NCI-H510A treated with DMSO at 0.1 percent for 48 hours (cell line): Measurements from ENCODE around the gene CEBPB.

Source experiments
- DNase-seq: peaks from one replicate; lab custom pipeline; 2025; lab: John Stamatoyannopoulos, UW

Gene CEBPB

DNA sequence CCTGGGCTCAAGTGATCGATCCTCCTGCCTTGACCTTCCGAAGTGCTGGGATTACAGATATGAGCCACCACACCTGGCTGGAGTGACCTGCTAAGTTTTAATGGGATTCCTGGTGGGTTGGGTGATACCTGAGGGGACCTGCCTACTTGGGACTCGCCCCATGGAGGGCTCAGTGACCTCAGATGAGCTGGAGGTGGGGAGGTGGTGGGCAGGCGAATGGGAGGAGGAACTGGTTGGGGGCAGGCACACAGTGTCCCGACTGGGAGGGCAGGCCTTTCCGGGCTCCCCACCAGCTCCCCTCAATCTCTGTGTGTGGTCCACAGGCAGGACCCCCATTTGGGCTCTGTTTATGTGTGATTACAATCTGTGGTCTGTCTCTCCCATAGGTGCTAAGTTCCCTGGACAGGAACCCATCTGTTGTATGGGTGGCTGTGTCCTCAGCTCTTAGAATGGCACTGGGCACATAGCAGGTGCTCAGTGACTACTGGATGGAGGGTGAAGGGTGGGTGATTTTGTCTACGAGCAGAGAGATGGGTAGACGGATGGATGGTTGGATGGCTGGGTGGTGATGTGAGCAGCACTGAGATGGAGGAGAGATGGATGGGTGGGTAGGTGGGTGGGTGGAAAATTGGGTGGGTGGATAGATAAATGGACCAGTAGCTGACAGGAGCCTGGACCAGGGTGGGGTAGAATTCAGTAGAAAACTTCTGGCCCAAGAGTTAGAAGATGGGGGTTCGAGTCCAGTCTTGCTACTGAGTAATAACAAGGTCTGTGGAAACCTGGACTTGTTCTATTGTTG is 23.8 kb downstream of the CEBPB start:
- DNase-seq, result no peak

DNA sequence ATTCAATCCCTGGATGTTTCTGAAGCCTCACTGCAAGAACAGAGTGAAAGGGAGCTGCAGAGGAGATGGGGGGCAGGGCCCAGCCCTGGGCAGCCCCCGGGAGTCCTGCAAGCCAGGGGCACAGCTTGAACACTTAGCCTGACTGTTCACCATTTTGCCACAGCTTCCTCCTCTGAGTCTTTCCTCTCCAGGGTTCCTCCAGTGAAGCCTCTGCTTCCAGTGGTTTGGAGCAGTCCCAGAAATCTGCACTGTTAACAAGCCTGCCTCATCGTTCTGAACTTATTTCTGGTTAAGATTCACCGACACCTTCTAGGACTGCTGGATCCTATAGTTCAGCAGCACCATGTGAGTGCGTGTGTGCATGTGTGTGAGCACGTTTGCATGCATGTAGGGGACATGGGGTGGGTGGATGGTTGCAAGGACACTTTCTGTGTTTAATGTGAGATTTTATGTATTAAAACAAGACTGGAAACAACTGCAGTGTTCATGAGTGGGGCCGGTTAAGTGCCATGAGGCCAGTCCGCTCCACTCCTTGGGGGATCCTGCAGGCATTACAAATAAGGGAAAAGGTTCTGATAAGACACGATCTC is 24.6 kb downstream of the CEBPB start:
- DNase-seq, result no peak

DNA sequence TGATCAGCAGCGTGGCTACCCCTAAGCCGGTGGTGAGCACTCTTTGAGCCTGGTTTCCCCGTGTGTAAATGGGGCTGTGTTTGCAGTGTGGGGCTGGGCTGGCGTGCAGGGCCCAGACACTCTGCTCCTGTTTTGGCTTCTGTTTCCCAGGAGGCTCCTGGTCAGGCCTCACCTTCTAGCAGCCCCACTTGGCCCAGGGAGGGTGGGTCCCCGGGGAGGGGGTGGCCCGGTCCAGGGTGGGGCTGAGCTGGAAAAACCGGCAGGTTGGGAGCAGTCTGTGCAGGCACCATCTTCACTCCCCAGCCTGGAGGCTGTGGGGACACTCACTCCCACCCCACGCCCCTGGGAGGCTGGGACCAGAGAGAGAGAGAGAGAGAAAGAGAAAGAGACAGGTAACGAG is 25.3 kb downstream of the CEBPB start:
- no peak for DNase-seq

DNA sequence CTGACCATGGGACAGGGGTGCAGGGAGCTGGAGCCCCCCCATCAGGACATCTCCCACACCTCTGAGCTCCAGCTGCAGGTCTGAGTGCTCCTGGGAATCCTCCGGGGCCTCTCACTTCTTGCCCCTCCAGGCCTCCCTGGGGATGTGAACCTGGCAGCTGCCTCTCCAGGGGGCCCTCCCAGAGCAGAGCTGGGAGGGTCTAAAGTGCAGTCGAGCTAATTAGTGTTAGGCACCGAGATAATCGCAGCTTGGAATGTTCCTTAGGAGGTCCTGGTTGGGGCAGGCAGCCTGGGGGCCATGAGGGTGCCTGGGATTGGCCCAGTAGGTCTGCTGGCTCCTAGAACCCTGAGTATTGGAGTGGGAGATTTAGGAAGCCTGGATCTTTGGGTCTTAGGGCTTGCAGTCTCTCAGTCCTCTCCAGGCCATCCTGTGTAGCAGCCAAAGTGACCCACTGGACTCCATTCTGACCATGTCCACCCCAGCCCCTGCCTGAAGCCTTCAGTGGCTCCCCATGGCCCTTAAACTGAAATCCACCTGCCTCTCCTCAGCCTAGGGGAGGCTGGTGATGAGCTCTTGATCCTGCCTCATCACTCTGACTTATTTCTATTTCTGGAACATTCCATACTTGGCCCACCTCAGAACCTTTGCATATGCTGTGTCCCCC is 26.0 kb downstream of the CEBPB start:
- DNase-seq, result no peak

DNA sequence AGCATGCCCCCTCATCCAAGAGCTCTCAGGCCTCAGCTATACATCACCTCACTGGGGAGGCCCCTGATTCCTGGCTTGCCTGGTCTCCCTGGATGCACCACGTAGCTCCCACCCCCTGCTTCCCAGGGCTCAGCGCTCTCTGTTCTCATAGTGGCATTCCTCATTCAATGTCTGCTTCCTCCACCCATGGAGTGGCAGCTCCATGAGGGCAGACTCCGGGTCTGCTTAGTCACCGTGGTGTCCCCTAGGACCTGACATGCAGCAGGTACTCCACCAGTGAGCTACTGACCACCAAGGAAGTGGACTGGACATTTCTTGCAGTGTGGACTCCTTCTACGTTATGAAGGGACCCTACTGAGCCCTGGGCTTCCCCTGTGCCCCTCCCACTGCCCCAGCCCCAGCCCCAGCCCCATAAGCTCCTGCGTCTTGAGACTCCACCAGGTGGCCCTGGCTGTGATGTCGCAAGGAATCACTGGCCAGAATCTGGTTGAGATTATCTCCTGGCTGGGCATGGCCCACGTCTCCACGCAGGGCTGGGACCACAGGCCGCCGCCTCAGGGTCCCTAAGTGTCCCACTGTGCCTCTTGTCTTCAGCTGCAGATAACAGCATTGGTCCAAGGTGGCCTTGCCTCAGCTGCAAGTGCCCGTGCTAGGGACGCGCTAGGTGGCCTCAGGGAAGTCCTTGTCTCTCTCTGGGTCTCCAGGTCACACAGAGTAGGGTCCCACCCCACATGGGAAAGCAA is 26.7 kb downstream of the CEBPB start:
- DNase-seq, result no peak

DNA sequence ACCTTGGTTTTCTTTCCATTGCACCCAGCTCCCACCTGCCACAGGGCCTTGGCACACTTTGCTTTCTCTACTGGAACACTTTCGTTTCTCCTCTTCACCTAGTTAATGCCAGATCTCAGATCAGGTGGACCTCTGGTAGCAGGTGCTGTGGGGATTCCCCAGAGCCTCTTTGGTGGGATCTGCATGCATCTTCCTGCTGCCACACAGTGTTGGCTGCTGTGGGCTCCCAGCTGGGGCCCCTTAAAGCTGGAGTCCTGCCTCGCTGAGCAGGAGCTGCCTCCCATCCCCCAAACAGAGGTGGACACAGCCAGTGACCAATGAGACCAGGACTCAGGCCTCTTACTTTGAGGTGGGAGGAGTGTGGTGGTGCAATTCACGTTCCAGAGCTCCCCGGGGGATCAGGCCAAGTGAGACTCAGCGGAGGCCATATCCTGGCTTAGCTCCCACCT is 28.4 kb downstream of the CEBPB start:
- no peak for DNase-seq

DNA sequence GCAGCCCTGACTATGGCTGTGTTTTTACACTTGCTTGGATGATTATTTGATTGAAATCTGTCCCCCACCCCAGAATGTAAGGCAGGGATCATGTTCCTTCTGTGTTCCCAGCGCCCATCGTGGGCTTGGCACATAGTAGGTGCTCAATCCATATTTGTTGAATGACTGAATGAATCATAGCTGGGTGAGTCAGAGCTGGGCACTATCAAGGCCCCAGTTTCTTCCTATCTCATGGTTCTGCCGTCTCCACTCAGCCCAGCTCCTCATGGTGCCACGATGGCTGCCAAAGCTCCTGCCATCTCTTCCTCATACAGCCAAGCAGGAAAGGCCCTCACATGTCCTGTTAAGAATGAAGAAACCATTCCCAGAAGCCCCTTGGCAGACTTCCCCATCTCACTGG is 29.0 kb downstream of the CEBPB start:
- no peak for DNase-seq

DNA sequence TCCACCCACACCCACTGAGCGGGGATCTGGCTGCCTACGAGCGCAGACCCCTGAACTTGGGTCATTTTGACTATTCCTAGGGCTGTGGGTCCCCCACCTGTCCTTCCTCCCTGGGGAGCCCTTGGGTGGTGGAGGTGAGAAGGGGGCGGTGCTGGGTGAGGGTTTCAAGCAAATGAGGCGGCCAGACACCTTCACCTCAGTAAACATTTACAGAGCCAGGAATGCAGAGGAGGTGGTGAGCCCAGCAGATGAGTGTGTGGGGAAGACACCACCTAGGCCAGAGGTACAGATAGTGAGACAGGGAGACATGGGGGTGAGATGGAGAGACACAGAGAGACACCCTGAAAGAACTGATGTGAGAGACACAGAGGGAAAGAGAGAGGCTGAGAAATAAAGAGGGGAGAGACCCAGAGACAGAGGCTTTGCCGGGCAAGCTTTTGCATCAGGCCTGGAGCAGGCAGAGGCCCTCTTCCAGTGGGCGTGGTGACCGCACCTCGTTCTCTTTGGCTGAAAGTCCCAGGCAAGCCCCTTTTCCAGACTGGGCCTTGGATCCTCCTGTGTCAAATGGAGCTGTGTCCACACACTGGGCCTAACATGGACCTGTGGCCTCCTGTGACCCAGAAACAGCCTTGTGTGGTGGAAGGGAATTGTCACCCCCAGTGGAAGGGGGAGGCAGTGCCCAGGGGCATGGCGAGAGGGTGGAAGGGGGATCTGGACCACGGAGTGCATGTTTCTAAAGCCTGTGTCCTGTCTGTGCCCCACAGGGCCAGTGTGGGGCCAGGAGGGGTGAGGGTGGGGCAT is 29.7 kb downstream of the CEBPB start:
- DNase-seq, result no peak

DNA sequence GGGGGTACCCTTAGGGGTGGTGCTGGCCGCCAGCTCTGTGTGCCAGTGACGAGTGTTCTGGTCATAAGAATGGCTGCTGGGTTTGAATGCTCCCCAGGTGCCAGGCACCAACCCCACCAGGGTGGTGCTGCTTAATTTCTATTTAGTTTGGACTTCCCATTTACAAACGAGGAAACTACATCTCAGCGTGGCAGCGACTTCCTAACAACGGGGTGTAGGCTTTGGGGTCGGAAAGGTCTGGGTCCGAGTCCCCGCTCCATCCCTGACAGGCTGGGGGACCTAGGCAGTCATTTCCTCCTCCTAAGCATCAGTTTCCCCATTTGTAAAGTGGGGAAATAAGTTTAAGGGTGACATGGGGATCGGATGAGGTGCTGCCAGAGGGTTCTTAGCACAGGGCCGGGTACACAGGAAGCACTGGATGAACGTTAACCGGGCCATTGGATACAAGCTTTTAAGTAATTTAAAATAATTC is 30.3 kb downstream of the CEBPB start:
- no peak for DNase-seq

DNA sequence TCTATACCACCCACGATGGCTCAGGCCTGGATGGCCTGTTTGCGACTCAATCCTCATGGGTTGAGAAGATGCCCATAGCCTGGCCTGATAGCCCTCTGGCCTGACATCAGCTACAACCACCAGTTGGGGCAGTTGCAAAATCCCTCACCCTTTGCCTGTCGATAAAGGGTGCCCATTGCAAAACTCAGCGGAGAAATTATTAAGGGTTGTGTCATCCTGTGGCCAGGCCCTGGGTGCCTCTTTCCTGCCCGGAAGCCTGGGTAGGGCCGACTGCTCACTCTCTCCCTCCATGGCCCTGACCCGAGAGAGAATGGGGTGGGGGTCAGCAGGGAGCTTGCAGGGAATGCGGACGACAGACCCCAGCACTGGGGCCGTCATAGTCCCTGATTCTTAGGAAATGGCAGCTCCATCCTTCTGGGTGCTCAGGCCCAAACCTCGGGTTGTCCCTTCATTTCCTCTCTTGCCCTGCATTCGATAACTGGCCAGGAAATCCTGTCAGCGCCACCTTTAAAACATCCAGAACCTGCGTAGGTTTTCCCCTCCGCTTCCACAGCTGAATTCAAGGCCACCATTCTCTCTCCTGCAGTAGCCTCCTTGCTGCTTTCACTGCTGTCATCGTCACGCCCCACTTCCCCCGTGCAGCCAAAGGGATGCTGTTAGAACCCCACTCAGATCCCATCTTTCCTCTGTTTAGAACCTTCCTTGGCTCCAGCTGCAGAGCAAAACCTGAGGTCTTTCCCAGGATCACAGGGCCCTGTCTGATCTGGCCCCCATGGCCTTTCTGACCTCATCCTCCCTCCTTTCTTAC is 31.1 kb downstream of the CEBPB start:
- DNase-seq, result no peak

DNA sequence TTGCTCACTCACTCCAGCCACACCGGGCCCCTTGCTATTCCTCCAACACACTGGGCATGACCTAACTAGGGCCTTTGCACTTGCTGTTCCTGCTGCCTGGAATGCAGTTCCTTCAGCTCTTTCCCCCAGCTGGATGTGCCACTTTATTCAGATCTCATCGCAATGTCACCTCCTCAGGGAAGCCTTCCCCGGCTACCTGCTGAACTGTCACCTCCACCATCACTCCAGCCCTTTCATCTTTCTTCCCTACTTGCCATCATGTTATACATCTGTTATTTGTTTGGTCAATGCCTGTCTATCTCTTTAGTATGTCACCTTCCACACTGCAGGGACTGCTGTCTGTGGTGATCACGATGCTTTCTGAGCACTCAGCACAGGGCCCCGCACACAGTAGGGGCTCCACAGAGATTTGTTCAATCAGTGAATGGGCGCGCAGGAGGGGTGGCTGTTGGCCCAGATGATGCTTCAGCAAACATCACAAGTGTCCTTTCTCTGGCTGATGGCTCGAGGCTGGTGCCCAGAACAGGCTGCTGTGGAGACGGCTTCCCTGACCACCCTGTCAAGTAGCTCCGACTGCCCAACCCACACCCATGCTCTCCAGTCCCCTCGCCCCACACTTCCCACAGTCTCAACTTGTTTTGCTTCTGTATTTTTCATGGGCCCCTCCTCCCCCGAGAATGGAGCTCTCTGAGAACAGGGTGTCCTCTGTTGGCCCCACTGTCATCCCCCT is 31.8 kb downstream of the CEBPB start:
- no peak for DNase-seq

DNA sequence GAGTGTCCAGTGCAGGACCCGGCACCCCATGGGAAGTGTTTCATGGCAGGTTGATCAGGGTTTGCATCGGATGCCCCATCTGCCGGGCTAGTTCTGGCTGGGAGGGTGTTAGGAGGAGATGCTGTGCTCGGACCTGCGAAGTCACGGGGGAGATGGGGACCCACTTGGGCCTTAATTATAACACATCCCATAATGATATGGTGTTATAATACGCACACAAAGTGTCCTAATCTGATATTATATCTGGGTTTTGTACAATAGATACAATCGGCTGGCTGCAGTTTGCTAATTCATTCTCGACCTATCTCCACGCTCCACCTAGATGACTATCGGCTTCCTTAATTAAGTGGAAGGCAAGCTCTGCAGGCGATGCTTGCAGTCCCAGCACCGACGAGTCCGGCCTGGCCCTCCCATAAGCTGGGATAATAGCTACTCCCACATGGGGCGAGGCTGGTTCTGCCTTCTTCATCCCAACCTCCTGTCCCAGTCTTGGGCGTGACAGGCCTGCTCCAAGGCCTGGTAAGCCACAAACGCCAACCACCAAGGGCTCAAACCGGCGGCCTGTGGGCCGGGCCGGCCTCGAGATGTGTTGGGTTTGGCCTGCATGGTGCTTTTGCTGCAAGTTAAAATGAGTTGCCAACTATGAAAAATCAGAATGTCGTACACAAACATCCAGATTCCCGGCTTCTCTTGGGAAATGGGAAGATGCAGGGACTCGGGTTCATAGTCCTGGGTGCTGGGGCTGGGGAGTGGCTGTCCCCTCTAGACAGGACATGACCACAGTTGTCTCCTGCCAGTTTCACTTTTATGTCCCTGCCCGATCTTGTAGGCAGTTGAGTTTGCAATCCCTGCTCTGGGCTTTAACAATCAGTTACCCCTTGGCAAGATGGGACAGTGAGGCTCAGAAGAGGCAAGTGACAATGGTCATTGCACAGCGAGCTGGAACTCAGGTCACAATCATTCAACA is 32.7 kb downstream of the CEBPB start:
- no peak for DNase-seq

DNA sequence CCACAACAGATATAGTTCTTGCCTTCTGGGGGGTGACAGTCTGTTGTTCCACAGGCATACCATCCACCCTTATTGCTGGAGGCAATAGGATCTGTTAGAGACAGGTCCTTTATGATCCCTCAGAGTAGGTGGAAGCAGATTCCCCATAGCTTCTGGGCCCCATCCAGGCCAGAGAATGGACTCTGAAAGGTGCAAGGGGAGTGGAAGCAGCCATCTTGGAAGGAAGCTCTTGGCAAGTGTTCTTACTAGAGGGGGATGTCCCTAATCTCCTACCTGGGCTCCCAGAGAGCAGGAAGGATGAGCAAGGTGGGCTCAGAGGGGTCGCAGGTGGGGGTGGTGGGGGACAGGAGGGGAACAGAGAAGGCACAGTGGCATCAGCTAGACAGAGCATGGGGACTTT is 33.4 kb downstream of the CEBPB start:
- no peak for DNase-seq

DNA sequence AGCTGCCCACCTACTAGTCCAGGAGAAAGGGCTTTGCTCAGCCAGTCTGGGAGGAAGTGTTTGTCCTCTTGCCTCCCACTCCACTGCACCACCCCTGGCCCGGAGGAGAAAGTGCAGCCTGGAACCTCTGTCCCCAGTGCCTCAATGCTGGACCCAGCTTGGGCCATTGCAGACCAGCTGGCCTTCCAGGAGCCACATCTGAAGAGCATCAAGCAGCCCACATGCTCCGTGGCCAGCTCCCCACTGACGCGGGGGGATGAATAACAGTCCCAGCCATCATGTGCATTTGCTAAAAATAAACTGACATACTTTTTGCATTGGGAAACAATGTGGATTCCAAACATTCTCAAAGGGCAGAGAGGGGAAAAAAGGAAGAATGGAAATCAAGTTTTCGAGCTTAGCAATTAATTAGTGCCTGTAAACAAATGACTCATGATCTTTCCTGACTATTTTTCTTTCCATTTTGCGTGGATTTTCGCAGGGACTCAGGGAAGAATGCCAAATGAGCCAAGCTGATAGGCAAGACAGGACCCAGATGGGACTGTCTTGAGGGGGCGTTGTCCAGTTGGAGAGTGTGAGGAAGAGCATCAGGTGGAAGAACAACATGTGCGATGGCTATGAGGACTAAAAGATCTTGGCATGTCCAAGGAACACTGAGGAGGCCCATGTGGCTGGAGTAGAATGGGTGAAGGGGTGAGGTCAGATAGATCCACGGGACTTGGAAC is 34.1 kb downstream of the CEBPB start:
- DNase-seq, result no peak

DNA sequence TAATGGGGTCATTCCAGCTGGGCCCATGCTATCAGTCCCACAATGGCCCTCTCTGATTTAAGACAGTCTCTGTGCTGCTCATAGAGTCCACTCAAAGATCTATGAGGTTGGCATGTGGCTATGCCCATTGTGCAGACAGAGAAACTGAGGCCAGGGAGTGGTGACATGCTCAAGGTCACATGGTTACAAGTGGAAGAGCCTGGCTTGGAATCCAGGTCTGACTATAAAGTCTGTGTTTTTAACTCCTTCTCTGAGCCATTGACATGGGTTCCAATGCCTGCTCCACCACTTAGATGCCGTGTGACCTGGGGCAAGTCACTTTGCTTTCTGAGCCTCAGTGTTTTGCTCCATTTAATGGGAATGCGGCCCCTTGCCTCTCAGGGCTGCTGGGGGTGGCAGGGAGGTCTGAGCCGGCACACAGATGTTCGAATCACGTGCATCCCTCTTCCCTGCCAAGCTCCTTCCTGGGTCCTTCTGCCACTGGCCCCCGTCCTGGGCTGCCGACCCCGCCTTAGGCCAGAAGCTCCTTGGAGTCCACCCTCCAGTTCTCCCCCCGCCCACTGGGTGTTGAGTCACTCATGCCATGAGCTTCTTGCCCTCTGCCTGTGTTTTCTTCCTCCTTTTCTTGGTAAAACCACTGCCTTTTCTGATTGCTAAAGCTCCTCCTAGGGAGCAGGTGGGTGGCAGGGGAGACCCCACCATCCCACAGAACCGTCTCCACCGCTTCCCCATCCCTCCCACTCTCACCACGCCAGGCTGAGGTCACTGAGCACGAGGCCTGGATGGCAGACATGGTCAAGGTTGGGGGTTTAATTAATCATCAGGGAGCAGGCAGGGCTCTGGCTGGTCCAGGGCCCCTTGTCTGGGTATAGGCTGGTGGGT is 35.7 kb downstream of the CEBPB start:
- DNase-seq, result no peak

DNA sequence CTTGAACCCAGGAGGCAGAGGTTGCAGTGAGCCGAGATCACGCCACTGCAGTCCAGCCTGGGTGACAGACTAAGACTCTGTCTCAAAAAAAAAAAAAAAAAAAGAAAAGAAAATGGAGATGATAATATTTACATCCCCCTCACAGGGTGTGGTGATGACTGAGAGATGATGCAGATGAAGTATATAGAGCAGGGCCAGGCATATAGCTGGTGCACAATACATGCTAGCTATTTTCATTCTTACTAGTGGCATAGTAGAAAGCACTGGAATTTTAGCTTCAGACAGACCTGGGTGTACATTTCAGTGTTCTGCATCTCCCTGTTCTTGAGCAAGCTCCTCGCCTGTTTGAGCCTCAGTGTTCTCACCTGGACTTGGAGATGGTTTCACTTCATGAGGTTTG is 36.9 kb downstream of the CEBPB start:
- no peak for DNase-seq

DNA sequence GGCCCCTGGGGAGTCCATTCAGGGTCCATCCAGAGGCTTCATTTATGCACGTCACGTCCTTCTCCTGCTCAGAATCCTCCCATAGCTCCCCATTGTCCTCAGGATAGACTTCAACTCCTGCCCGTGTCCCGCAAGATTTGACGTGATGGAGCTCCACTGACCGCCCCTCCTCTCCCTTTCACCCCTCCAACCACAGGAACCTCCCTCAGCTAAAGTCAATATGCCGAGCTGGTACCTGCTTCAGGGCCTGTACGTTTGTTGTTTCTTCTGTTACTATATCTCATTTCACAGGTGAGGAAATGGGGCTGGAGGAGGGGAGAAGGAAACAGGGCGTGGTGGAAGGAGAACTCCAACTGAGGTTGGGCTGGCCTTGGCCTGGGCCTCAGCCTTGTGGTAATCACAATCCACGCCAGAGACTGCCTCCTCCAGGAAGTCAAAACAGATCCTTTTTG is 38.6 kb downstream of the CEBPB start:
- DNase-seq, result no peak
